DLD1 (cell line): ENCODE results near the gene GRP.

Experiments
- in situ Hi-C: cut with HindIII; loops from 2 replicates; pipeline ENCODE4 v1.10.0; 2017; ENCODE audit warnings: low sequenced_read_pairs

Gene GRP

DNA sequence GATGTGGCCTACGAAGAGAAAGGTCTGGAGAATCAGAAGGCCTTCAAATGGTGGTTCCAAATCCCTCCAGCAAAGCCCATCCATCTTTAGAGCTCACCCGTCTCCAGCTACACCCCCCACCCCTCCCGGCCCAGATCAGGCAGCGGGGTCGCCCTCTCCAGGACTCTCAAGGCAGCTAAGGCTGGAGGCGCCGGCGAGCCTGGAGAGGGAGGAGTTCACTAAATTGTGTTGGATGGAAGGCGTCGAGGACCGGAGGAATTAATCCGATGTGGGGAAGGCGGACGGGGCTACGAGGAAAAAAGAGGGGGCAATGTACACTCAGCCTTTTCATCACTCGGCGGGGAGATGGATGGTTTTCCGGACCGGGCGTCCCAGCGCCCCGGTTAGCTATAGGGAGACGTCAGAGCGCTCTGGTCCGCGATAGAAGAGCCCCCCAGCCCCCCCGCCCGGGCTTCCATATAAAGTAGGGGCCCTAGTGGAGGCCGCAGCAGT, at the start of gene GRP:
Gene GRP, plus strand, starts transcription at position 487 of the 492 bp plus-strand sequence. CDS start 108 bp downstream, outside the sequence.
- in situ Hi-C loops: no loop called here

DNA sequence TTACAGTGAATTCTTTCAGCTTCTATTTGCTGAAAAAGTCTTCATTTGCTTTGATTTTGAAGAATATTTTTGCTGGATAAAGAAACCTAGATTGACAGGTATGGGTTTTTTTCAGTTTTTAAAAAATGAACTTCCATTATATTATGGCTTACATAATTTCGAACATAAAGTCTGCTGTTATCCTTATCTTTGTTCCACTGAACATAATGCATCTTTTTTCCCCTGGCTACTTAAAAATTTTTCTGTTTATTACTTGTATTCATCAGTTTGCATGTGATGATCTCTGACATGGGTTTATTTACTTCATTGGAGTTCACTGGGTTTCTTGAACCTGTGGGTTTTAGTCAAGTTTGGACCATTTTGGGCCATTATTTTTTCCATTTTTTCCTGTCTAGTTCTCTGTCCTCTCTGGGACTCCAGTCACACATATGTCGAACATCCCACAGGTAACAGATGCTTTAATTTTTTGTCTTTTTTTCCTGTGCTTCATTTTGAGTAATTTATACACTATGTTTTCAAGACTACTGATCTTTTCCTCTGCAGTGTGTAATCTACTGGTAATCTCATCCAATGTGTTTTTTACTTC, 47.2 kb upstream of the GRP start:
- in situ Hi-C loops: no loop called here

DNA sequence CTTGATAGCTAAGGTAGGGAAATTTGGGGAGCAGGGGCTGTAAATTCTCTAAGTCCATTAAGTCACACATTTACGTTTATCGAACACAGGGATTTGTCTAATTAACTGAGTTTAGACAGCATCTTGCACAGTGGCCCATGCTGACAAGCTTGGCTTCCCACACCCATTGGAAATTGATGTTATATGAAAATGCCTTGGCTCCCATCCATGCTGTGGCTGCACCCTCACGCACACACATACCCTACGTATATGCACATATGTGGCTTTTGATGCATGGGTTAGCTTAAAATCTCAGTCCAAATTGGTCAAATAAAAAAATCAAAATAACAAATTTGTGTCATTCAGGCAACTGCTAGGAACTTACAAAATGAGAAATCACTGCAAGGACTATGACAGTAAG, 42.5 kb upstream of the GRP start:
- in situ Hi-C loops: no loop called here

DNA sequence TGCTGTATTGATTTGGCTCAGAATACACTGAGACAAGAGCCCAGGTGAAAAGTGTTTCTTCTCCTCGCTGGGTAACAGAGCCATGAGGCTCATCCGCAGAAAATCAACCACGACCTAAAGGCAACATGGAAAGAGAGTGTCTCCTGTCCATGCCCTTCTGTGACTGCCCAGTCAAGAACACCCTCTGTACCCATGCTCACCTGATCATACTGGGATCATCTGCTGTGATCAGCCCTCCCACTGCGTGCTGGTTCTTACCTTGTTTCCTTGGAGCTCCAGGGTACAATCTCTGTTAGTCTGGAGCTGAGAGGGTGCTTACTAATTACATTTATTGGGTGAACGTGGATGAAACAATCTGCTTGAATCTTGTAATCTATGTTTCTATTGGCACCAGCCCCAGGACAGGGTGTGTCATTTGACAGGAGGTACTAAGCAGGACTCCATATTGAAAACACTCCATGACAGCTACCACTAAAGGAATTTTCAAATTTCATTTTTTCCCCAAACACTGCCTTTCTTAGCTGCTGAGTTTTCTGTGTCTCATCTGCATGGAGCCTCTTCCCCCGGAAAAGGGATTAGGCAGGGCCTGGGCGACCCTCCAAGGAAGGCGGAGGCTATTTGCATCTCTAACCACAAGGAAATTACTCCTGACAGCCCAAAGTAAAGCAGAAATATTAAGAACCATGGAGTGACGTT, 39.7 kb upstream of the GRP start:
- in situ Hi-C loops: no loop called here

DNA sequence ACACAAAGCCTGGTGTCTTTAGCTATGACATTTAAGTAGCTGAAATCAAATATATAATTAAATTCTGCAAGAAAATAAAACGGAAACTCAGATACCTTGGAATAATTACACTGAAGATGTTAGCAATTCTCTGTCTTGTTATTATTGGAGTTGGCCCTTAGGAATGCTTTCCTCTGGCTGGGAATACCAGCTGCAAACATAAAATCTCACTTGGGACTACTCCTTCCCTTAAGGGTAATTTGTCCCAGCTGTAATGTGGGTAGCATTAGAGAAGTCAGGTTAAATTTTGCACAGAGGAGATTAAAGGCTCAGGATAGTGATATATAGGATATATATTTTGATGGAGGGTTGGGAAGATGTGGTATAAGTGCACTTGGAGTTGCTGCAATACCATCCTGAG, 37.3 kb upstream of the GRP start:
- in situ Hi-C loops: no loop called here

DNA sequence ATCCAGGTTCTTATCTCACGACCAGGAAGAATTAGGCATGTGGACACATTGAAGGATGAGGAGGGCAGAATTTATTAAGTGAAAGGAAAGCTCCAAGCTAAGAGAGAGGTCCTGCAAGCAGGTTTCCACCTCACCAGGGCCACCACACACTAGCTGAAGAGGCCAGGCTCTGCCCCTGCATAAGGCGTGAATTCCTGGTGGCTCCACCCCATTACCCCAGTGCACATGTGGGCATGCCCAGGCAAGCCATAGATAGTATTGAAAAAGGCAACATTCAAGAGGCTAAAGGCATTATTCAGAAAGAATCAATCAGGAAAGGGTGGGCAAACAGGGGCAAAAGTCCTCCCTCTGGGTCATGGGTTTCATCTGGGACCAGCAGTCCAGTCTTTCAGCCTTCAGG, 30.9 kb upstream of the GRP start:
- in situ Hi-C loops: no loop called here

DNA sequence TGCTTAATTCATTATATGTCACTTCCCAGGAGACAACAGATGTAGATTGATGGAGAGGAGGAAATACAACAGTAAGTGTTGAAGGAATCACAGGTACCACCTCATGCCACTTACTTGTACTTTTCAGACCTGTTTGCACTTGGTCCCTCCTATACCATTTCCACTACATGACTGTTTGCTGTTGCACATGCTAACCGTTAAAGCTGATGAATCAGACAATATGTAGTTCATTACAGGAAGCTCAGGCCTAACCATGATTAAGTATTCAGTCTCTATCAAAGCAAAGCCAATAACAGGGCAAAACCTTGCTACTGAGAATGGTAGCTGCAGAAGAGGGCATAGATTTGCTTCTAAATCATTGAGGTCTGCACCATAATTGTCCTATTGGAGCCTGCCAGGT, 30.2 kb upstream of the GRP start:
- in situ Hi-C loops: no loop called here

DNA sequence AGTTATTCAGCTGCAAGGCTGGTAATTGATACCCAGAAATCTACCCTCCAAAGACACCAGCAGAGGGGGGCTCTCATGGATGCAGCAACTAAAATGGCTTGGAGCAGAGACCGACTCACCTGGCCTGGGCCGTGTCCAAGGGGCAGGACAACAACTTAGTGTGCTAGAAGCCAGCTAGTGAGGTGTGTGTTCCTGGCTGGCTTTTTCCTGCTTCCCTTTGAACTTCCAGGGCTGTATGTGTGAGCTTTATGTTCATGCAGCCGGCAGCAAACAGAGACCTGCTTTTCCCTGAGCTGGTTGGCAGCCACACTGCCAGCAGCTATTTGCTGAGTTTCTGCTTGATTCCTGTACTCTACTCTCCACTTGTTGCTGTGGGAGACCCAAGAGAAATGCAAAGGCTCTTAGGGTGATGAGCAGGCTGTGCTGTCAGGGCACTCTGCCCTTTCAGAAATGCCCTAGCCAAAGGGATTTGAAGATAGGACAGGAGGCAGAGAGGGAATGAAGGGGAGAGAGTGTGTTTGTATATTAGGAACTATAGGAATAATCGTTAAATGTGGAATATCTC, 23.7 kb upstream of the GRP start:
- in situ Hi-C loops: no loop called here

DNA sequence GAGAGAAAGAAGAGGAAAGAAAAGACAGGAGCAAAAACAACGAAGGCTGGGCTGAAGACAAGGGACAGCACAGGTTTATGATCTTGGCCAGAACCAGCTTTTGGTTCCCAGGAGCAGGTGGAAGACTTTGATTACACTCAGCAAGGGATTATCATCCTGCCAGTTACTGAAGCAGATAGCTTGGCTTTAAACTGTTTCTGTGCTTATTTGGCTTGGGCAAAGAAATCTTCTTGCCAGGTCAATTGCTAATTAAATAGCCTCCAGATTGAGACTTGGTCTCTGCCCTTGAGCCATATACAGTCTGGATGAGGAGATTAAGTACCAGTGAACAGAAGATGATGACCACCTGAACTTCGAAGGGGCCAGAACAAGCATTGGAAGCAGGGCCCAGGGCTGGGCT, 22.3 kb upstream of the GRP start:
- in situ Hi-C loops: no loop called here

DNA sequence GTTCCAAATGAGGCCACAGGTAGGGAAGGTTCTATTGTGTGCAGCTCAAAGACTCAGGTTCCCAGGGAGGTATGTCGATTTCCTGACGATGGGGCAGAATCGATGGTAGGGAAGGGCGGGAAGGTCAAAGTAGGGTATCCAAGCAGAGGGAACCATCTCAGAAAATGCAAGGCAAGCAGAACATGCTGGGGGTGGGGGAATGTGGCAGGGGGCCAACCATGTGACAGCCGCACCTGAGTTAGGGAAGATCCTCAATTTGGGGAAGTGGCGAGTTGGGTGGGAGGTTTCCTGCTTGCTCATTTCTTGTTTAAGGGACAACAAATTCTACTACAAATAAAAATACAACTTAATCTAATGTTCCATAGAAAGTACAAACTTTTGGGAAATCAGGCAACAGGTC, 21.7 kb upstream of the GRP start:
- in situ Hi-C loops: no loop called here

DNA sequence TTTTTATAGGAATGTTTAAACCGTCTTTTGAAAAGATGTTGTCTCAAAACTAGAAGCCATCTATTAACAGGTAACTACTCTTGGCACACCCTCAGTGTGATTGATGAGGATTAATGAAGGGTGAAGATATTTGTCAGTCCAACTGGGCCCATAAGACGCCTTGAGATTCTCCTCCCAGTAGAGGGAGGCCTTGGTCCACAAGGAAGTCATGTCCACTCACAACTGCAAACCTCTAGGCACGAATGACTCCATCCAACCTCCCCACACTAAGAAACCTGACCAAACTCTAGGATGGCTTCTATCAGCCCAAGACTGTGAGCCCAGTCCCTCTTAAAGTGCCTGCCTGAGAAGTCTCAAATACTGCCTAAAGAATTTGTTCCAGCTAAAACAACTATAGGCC, 19.2 kb upstream of the GRP start:
- in situ Hi-C loops: no loop called here

DNA sequence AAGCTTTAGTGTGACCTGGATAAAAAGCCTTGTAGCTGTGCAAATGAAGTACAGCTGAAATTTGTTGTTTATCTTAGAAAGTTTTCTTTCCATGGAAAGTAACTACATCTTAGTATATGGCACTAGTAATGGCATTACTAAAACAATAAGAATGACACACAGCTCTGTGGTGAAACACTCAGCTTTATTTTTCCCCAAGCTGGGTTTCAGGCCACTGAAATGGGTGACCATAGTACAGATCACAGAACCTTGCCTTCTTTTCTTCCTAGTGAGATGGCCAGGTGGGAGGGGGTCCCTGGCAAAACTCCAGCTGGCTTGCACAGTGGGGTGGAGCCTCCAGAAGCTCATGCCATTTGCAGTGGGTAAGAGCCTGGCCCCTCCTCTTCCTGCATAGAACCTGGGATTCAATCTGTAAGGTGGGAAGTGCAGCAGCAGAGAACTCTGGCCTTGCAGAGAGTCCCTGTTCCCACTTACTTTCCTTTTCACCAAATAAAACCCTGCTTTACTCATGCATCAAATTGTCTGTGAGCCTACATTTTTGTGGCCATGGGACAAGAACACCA, 17.6 kb upstream of the GRP start:
- in situ Hi-C loops: no loop called here

DNA sequence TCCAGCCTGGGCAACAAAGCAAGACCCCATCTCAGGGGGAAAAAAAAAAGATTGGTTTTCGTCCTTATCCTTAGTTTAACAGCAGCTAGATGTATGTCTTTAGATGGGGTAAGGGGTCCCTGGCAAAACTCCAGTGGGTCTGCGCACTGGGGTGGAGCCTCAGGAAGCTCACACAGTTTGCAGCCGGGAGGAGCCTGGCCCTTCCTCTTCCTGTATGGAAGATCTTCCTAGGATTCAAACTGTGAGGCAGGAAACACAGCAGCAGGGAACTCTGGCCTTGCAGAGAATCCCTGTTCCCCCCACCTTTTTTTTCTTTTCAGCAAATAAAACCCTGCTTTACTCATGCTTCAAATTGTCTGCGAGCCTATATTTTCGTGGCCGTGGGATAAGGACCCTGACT, 12.5 kb upstream of the GRP start:
- in situ Hi-C loops: no loop called here

DNA sequence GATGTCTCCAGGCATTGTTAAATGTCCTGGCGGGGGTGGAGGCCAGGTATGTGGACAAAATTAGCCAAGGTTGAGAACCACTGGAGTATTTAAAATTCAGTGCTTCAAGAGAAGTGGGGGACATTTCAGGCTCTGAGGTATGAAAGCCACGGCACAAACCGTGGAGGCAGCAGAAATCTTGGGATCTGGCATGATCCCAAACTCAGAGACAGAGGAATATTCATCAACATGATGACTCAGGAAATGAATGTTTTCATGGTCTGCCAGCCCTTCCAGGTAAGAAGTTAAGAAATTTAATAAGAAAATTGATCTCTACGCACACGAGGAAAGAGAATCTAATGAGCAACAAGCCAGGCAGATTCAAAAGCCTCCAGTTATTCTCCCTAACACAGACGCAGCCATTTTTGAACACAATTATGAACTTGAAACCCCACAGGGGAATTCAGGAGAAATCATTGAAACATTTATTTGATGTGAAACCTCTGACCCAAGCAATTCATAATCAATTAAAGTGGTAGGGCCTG, 11.3 kb upstream of the GRP start:
- in situ Hi-C loops: no loop called here

DNA sequence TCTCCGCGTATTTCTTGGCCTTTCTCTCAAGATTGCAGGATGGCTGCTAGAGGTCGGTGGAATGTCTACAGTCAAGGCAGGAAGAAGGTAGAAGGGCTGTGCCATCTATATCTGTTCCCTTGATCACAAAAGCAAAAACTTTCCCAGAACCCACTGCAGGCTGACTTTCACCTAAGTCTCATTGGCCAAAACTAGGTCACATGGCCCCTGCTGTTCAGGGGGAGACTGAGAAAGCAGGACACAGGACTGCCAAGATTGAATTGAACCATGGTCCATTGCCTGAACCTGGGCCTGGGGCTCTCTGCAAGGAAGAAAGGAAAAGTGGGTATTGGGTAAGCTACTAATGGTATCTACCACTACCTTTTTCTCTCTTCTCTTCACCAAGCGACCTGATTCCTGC, 9.7 kb upstream of the GRP start:
- in situ Hi-C loops: no loop called here

DNA sequence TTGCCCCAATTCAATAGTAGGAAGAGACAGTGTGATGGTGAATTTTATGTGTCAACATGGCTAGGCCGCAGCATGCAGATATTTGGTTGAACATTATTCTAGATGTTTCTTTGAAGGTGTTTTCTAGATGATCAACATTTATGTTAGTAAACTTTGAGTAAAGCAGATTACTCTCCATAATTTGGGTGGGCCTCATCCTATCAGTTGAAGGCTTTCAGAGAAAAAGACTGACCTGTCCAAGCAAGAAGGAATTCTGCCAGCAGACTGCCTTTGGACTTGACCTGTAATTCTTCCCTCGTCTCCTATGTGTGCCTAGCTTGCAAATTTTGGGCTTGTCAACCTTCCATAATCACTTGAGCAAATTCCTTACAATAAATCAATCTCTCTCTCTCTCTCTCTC, 8.3 kb upstream of the GRP start:
- in situ Hi-C loops: no loop called here

DNA sequence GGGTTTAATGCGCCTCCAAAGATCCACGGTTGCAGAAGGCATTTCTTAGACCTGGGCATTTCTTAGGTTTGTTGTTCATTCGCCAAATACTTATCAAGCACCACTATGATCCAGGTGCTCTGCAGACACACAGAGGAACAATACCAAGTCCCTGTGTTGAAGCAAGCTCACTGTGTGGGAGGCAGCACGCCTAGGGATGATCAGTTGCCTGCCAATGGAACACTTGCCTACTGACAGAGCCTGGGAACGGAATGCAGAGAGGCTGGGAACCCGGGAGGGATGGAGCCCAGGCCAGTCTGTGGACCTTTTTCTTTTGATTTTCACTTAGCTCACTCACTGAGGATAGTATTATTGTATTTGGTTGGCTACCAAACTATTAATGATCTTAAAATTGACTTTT, 1.9 kb upstream of the GRP start:
- in situ Hi-C loops: no loop called here

DNA sequence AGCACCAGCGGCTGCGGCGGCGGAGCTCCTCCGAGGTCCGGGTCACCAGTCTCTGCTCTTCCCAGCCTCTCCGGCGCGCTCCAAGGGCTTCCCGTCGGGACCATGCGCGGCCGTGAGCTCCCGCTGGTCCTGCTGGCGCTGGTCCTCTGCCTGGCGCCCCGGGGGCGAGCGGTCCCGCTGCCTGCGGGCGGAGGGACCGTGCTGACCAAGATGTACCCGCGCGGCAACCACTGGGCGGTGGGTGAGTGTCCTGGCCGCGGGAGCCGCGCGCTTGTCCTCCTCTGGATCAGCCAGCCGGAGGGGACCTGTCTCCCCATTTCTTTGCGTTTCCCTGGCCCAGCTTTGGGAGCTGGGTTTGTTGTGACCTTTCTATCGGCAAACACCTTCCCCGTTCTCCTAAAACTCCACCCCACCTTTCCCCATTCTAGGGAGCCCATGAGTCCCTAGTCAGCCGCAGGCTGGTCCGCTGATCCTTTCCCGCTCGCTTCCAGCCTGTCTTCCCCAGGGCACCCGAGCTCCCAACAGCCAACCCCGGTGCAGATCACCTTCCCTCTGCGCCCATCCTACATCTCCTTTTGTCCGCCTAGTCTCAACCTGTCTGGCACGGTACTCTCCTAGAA, 316 bp downstream of the GRP start:
- in situ Hi-C loops: no loop called here

DNA sequence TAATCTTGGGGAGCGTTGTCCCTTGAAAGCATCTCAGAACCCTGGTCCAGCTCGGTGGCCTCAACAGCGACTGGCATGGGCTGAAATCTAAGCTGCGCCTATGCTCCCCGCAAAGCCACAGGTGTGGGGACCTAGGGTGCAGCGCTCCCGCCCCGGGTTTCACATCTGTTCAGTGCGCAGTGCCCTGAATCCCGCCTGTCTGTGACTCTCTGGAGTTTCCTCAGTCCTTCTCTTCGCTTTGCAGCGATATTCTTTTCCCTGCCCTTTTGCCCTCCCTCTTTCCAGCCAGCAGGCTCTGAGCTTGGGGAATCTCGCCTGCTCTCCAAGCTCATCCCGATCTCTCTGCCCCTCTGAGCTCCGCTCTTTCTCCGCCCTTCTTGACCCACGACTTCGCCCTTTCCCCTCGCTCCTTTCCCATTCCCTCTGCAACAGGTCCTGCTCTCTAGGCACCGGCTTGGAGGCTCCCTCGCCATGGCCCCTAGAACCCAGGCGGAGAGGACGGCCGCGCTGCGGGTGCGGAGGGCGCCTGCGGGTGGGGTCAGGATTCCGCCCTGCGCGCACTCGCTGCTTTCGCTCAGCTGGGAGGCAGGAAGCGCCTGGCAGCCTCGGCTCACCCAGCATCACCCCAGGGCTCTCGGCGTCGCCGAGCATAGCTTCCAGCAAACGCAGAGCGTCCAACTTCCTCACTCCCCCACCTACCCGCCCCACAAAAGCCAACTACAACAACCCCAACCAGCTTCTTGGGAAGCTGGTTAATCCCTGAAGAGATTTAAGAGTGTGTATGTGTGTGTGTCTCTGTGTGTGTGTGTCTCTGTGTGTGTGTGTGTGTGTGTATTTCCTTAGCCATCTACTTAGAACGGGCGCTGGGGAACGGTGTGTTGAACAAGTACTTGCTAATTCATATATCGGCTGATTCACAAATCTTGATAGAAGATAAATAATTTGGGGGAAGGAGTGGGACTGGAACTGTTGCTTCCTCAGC, 1.1 kb downstream of the GRP start:
- in situ Hi-C loops: no loop called here

DNA sequence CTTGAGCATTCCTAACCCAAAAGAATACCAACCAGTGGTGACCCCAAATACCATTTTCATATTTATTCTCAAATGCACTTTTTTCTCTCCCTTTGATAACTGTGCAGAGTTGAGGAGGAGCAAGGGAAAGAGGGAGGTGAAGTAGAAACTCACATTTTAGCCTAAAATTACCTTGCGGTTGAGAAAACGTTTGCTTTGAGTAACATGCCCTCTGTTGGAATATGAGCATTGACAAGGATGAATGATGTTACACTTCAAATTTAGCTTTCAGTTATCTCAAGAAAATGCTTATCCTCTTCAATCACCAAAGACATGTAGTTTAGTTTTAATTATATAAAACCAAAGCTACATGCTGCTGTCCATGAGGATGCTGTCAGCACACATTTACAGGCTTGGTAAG, 2.4 kb downstream of the GRP start:
- in situ Hi-C loops: no loop called here
